GM15510 (cell line): ENCODE data around the gene PID1.

Experiments
- POLR2A ChIP-seq: IDR thresholded peaks from 3 replicates; pipeline ENCODE4 v1.6.1; 2011; ENCODE audit warnings: borderline replicate concordance; ENCODE audit not compliant: insufficient read length; ENCODE audit errors: extremely low read depth

Gene PID1

DNA sequence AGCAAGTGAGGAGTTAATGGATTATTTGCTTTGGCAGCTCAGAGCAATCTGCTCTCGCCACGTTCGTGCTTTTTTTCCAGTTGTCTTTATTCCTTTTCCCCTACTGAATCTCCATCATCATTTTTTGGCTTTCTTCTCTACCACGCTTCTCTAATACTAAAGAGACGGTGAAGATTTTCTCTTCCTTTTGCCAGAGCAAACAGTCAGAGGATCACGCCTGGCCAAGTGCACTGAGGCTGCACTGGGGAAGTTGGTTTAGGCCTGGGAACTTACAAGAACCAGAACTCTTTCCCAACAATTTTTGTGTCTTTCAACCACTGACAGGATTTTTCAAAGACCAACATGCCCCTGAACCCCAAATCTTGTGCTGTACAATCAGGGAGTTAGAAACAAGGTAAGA lies 172.3 kb downstream of the PID1 start:
- TF ChIP-seq POLR2A = no peak

DNA sequence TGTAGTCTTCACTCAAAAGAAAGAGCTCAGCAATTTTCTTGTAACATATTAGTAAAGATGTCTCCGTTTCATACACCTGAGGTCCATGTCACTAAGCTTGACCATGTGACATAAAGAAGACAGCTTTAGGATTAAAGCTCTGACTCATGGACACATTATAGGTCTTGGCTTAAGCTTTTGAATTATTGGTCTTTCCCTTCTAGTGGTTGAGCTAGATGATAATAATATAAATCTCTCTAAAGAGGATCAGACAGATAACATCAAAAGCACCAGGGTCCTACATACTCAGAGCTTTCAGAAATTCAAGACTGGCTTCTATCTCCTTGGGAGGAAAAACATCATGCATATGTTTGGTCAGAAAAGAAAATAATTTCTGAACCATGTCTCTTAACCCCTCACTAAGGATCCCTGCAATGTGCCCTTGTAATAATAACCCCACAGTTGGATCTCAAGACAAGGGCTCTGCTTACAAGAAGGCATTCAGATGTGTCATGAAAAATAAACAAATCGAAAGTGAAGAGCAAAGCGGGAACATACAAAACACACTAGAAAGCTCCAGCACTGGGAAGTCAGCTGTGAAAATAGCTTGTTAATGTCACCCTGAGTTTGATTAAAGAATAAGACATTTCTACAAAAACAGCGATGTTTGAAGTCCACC lies 174.5 kb downstream of the PID1 start:
- no peak for TF ChIP-seq POLR2A

DNA sequence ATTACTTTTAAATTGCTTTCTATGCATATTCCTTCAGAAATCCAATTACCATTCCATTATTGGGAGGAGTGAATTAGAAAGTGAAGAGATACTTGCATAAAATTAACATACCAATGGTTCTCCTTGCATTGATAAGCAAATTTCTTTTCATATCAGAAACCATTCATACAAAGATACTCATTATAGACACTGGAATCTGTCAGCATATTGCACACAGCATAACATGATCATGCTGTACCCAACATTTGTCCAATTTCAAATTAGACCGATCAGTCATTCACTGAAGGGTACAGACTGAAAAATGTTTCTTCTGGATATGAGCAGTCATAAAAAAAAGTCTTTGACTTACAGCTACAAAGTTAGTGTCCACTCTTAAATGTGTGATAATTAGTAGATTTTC lies 175.6 kb downstream of the PID1 start:
- TF ChIP-seq POLR2A = no peak

DNA sequence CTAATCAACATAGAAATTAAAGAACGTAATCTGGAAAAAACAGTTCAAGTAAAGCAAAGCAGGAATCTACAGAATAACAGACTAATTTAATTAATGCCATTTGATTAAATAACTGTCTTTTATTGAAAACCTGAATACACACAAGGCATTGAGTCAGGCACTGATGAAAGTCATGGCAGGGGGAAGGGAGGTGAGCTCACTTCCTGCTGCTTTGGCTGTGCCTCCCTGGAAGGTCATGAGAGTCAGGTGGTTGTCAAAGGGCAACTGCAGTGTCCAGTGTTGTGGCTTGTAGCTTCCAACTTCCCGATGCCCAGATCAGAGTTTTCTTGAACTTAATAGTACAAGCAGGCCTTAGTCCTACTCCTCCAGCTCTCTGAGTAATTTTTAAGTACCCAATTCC lies 180.9 kb downstream of the PID1 start:
- no peak for TF ChIP-seq POLR2A

DNA sequence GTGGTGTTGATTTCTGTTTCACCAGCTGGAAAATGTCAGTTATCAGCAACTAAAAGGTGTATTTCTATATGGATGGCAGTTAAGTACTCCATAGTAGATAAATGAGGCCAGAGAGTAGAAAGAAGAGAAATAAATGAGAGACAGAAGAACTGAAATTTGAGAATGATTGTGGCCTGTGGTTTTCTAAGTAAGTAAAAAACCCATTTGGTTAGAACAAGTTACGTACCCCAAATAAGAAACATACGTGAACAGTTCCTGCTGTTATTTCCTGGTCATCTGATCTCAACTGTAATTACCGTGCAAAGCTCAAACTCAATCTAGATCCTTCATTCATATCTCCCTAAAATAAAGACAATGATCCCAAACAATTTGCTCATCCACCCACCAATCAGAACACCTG lies 181.3 kb downstream of the PID1 start:
- TF ChIP-seq POLR2A = no peak

DNA sequence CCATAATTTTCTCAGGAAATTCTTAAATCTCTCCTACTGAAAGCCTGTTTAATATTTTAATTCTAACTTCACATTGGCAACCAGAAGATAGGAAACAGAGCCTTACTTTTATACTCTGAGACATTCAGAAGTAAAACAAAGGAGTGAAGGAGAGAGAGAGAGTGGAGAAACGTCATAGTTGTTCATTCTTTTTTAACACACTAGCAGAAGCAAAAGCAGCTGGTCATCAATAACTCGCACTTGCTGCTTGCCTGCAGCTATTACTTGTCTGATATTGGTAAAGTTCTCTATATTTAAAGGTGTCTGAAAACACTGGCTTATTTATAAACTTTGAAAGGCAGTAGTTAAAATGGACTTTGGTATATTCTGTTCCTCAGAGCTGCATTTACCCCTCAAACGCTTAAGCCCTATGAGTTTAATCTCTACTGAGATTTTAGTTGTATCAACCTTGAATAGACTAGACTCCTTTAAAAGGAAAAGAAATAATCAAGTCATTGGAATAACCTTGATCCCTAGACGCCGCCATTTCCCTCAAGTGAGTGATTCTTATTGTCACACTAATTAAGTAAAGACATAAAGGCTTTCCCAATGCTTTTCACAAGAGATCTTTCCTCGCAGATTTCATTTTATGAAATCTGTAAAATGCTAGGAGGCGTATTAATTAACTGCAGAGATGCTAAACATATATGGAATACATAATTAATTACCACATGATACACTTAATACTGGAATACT lies 182.0 kb downstream of the PID1 start:
- TF ChIP-seq POLR2A = no peak

DNA sequence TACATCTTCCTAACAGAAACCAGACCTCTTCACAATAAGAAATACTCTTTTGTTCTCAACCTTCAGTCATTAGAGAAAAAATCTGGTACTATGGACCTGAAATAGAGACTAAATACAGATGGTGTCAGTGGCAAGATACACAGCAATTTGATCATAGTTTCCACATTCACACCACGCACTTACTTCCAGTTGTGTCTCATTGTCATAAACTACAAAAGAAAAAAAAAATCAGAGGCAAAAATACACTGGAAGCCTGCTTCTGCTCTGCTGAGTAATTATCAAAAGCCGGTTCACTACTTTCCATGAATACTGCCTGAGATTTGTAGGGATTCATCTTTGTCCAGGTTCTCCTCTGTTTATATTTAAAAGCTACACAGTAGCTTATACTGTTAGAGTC lies 182.6 kb downstream of the PID1 start:
- TF ChIP-seq POLR2A = no peak

DNA sequence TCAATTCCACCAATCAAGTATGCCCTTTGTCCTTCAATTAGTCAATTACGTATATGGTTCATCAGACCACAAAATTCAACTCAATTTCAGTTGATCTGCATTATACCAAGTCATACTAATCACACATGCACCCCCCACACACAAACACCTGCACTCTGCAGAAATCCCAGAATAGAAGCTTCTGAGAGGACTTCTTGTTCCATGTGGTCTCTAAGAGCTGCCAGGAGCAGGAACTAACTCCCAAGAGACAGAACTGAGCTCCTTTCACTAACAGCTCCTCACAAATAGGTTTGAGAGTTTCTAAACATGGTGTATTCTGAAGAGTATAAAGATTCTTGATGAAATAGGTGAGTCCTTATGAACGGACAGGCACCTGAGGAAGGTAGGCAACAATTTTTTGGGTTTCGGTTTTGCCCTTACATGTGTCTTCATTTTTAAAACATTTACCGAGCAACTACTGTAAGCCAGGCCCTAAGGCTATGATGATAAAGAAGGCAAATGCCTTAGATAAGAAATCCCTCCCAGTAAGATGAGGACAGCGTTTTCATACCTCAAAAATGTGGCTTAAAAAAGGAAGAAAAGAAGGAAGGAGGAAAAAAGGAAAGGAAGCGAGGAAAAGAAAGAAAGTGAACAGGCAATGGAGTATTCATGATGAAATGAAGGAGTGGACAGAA lies 183.1 kb downstream of the PID1 start:
- TF ChIP-seq POLR2A = no peak

DNA sequence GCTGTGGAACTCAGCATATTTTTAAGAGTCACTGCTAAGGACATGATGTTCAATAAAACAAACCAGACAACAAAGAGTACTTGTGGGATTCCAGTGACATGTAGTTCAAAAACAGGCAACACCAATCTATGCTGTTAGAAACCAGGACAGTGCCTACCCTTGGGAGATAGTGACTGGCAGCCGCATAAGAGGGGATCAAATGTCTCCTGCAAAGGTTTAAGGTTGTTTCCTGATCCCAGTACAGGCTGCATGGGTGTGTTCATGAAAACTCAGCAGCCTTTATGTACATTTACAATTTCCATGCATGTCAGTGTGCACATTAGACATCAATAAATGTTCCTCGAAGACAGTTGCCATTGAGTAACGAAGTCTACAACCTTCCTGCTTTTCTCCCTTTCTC lies 183.8 kb downstream of the PID1 start:
- TF ChIP-seq POLR2A = no peak

DNA sequence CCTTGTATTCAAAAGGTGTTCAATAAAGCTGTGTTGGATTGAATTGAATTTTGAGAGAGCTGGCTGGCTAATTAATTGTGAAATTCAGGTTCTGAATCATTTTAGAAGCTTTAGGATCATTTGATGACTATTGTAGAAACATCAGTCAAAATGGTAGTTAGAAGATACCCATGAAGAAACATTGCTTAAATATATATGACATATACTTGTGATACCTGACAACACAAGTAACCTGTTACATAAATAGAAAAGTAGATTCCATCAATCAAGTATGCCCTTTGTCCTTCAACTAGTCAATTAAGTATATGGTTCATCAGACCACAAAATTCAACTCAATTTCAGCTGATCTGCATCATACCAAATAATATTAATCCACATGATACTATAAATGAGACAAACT lies 185.6 kb downstream of the PID1 start:
- no peak for TF ChIP-seq POLR2A

DNA sequence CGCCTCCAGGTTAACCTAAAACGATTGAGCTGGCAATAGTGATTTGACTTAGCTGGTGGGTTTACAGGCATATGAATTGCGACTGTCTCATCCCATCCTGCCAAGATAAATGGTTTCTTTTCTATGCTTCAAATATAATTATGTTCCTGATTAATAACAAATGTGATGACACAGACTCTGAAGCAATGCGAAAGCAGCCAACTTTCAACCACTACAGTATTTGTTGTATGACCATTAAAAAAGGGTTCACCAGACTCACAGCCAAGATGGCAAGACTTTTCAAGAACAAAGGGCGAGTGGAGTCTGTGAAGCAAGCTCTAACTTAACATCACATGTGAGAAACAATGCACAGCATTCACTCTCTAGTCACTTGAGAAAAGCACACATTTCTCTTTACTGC lies 186.6 kb downstream of the PID1 start:
- no peak for TF ChIP-seq POLR2A

DNA sequence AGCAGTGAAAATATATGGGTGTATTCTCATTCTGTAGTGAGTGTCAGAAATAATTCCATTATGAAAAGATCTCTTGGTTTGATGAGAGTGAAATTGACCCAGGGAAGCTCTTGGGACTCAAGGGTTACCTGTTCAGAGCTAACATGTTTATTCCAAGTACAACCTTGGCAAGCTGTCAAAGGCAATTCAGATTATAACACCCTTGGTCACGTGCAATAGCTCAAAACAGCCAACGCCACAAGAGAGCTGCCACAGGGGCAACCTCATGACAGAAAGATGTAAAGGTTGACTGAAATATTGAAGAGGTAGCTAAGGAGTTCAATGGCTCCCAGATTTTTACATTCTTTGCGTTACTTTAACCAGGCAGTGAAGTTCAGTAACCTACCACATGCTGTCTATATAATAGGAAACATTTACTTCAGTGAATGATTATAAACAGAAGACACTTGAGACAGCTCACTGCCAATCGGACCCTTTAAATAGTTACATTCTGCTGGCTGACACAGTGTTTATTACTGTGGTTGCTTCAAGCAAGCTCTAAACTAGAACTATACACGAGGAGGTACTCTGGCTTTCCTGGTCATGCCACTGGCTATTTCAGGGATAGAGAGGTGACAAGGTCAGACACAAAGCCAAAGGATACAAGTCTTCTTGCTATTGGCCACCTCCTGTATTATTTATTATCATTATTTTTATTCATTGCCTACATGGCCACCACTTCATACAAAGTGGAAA lies 187.3 kb downstream of the PID1 start:
- no peak for TF ChIP-seq POLR2A

DNA sequence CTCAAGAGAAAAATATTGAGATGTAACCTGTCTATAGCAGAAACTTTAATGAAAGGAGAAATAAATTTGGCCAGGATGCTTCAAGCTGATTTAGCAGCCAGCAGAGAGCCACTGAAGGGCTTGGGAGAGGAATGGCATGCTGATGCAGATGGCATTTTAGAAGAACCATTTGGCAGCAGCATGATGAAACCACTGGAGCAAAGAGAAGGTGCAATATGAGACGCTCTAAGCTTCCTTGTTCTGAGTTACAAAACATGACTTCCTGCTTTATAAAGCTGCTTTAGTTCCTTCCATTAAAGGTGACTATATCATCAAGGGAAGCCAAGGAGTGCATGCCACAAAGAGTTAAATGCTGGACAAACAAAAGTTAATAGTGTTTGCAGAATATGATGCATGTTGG lies 189.7 kb downstream of the PID1 start:
- no peak for TF ChIP-seq POLR2A

DNA sequence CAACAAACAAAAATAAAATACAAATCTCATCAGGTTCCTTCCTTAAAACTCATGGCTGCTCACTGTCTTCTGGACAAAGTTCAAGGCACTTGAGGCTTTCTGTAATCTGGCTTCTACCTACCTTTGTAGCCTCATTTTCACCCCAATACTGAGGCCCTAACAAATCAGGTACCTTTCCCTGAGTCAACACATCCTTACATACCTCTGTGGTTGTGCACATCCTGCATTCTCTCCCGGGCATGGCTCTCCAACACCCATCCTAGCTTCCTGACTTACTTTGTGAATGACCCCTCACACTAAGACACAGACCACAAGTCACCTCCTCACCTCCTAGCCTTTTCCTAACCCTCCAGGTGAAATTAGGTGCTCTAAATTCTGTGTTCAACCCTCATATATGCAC lies 190.9 kb downstream of the PID1 start:
- TF ChIP-seq POLR2A = no peak

DNA sequence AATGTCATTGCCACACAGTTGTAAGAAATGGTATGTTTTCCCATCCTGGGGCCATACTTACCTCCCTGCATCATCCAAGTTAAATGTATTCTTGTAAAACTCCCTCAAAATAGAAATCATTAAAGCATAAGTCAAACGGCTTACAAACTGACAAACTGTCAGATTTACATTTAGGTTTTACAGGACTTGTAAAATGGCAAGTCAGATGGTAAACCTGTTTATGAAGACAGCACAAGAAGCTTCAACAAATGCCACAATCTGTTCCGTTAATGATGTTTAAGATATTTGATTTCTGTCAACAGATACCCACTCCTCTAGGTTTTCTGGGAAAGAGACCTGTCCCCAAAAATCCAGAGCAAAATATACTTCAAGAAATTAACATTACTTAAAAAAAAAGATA lies 197.2 kb downstream of the PID1 start:
- TF ChIP-seq POLR2A = no peak

DNA sequence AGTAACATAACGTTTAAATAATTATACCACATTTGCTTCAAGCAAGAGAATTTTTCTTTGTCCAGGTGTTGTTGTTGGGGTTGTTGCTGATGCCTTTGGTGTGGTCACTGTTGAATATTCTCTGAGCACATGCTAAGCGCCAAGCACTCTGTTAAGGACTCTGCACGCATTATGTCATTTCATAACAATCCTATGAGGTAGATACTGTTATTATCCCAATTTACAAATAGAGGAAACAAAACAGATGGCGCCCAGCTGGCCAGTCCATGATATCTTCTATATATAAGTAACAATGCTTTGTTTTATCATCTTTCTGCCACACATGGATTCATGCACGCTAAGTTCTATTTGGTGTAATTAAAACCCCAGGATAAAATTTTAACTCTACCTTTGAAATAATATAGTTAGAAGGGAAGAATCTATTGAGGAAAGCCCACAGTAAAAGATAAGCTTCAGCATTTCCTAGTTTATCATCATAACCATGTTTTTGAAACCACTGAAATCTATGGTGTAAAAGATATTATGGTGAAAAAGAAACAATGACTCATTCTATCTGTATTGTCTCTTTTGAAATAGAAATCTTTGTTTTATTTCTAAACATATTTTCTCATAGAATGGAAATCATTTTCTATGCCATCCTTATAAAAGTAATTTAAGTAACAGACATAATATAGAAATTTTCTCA lies 199.7 kb downstream of the PID1 start:
- no peak for TF ChIP-seq POLR2A
